ENCODE results near the gene OAS1. TPM values are rescaled to one million over a fixed set of nuclear protein-coding genes. Genes with fewer than 3 reads are reported as not detected.
A peak's percentile ranks its signal among the peaks of the same experiment; 100 is the strongest.

OAS1 gene
- total RNA-seq, 1 donor from 2014 or later: 17.8 TPM

DNA sequence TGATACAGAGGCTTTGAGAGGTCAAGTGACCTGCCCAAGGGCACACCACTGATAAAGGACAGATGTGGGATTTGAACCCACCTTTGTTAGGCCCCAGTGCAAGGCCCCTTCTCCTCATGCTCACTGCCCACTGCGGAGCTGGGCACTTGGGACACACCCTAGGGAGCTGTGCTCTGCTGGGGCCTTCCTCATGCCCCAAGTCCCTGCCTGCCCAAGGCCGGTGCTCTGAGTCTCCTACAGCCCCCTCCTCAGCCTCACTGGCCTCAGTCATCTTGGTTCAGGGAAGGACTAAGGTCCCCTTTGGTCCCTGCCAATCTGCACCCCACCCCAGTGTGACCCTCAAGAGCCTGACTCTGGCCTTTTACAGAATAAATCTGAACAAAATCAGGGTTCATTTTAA lies 23.6 kb downstream of the OAS1 start:
- H3K4me1 Mint-ChIP-seq (ENCODE audit: low read depth): peaks cover 7% of the 10 kb centered on the region
- H3K27ac Mint-ChIP-seq: no peak overlapping the region
- H3K4me3 Mint-ChIP-seq (ENCODE audit: low read depth): no peak overlapping the region
- intact Hi-C loops (cut with micrococcal nuclease): no loop called here
- peaks cover 10% of the 10 kb centered on the region for H3K9me3 Mint-ChIP-seq
- no peak for DNase-seq (ENCODE audit: low spot score)
- H3K27me3 Mint-ChIP-seq (ENCODE audit: low read depth): no peaks in the 10 kb centered on the region
- peaks cover 14% of the 10 kb centered on the region for H3K36me3 Mint-ChIP-seq (ENCODE audit: low read depth)

DNA sequence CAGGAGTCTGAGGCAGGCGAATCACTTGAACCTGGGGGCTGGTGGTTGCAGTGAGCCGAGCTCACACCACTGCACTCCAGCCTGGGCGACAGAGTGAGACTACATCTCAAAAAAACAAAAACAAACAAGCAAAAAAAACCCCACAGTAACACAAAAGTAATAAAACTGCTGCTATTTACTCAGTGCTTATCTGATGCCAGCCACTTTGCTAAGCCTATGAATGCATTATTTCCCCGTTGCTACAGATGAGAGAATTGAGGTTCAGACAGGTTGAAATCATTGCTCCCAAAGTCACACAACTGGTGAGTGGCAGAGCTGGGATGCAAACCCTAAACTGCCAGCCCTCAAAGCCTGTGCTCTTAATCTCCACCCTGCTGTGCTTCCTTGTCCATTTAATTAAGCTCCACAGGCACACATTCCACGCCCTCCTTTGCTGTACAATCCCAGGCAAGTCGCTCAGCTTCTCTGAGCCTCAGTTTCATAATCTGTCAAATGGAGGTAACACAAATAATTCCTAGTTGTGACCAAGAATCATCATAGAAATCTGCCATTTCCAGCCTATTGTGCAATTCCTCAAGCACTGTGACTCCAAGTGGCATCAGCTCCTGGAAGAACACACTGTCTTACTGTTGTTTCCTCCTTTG lies 25.8 kb downstream of the OAS1 start:
- Mint-ChIP-seq H3K4me3 (ENCODE audit: low read depth) (no peak overlapping the region), H3K27ac (no peak overlapping the region), H3K36me3 (ENCODE audit: low read depth) (peaks cover 6% of the 10 kb centered on the region), H3K4me1 (ENCODE audit: low read depth) (peaks cover 15% of the 10 kb centered on the region), H3K27me3 (ENCODE audit: low read depth) (no peaks in the 10 kb centered on the region), H3K9me3 (peaks cover 5% of the 10 kb centered on the region)
- DNase-seq (ENCODE audit: low spot score): no peak
- intact Hi-C loops (cut with micrococcal nuclease): no loop called here

DNA sequence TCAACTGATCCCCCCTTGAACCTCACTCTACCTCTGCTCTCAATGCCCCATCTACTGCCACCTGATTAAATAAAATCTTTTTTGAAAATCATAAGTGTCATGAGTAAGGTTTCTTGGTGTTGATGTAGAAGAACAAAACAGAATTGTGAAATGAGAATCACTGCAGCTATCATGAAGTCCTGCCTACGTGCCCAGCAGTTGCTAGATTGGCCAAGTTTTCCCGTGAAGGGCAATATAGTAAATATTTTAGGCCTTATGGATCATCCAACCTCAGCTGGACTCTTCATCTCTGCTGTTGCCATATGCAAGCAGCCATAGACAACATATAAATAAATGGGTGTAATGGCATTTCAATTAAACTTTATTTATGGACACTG lies 26.4 kb downstream of the OAS1 start:
- no peaks in the 10 kb centered on the region for H3K27me3 Mint-ChIP-seq (ENCODE audit: low read depth)
- peaks cover under 1% of the 10 kb centered on the region for H3K9me3 Mint-ChIP-seq
- DNase-seq (ENCODE audit: low spot score): no peak
- peaks cover 20% of the 10 kb centered on the region for H3K4me1 Mint-ChIP-seq (ENCODE audit: low read depth)
- peaks cover under 1% of the 10 kb centered on the region for H3K36me3 Mint-ChIP-seq (ENCODE audit: low read depth)
- H3K4me3 Mint-ChIP-seq (ENCODE audit: low read depth): no peak overlapping the region
- H3K27ac Mint-ChIP-seq: no peak overlapping the region
- intact Hi-C loops (cut with micrococcal nuclease): no loop called here

DNA sequence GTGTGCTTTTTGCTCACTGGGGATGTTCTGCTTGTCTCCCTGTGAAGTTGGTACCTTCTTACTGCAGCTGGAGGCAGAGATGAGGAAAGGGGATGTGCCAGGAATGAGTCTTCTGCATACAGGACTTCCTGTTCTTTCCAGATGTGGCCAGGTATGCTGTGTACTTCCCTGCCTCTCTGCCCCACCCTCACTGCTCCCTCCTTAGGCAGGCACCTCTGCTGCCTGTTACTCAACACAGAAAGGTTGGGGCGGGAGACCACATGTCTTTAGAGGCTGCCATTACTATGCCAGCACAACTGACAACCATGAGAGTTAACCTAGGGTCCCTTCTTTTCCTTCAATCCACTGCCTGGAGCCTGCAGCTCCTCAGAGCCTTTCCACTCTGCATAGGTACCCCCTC lies 29.5 kb downstream of the OAS1 start:
- intact Hi-C loops (cut with micrococcal nuclease): no loop called here
- H3K4me1 Mint-ChIP-seq (ENCODE audit: low read depth): peaks cover 37% of the 10 kb centered on the region
- no peaks in the 10 kb centered on the region for H3K27me3 Mint-ChIP-seq (ENCODE audit: low read depth)
- H3K27ac Mint-ChIP-seq: no peak overlapping the region
- no peak for DNase-seq (ENCODE audit: low spot score)
- no peaks in the 10 kb centered on the region for H3K9me3 Mint-ChIP-seq
- H3K36me3 Mint-ChIP-seq (ENCODE audit: low read depth): peaks cover 4% of the 10 kb centered on the region
- no peak overlapping the region for H3K4me3 Mint-ChIP-seq (ENCODE audit: low read depth)

DNA sequence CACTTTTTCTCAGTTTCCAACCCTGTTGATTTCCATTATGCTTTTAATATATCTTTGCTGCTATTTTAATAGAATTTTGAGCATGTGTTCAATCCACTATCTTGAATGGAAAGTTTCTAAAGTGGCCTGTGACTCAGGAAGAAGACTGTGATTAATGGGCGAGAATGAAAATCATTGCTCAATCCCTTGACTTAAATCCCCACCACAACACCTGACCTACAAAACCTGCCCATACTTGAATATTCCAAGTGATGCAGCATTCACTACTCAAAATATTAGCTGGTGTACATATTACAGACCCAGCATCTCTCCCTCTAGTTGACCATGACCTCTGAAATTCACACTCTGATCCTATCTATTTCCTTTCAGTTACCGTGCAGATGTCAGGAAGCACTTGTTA lies 30.2 kb downstream of the OAS1 start:
- Mint-ChIP-seq H3K27ac (peak overlapping the region; percentile 12), H3K4me1 (ENCODE audit: low read depth) (peaks cover 40% of the 10 kb centered on the region), H3K27me3 (ENCODE audit: low read depth) (no peaks in the 10 kb centered on the region), H3K9me3 (no peaks in the 10 kb centered on the region), H3K4me3 (ENCODE audit: low read depth) (peak overlapping the region; percentile 15), H3K36me3 (ENCODE audit: low read depth) (peaks cover 9% of the 10 kb centered on the region)
- intact Hi-C loops (cut with micrococcal nuclease): no loop called here
- DNase-seq (ENCODE audit: low spot score): no peak

DNA sequence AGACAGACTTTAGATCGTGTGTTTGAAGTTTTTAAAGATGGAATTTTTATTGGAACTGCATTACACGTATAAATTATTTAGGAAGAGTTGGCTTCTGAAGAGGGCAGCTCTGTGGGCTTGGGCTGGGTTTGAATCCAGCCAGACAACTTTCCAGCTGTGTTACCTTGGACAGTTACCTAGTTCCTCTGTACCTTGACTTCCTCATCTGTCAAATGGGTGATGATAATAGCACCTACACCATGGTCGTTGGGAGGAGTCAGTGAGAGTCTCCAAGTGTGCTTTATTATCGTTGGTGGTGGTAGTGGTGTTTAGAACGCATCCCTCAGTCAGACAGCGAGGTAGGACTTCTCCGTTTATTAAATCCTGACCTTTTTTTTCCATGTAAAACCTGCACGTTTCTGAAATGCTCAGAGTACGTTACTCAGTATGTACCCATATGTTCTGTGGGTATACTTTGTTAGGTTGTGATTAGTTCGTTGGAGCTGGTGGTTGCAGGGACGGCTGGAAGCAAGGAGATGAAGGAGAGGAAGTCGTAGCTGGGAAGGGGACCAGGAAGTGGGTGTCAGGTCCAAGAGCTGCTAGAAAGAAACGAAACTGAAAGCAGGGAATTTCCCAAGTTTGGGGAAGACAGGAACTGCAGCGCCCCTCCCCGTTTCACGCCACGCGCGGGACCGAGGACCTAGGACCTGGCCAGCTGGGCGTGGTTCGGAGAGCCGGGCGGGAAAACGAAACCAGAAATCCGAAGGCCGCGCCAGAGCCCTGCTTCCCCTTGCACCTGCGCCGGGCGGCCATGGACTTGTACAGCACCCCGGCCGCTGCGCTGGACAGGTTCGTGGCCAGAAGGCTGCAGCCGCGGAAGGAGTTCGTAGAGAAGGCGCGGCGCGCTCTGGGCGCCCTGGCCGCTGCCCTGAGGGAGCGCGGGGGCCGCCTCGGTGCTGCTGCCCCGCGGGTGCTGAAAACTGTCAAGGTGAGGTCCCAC lies 31.3 kb downstream of the OAS1 start, which contains the start of gene OAS3:
OAS3 (plus strand) TSS at position 734 of the 979 bp plus-strand sequence; CDS start at position 791, 57 bp downstream.
- H3K27ac Mint-ChIP-seq: peak within 1 kb of the TSS; percentile 80
- peaks cover 40% of the 10 kb centered on the region for H3K4me1 Mint-ChIP-seq (ENCODE audit: low read depth)
- no peaks in the 10 kb centered on the region for H3K9me3 Mint-ChIP-seq
- peak; percentile 72 for DNase-seq (ENCODE audit: low spot score)
- intact Hi-C loops (cut with micrococcal nuclease): loop anchor here (1.0 to 2.0 kb wide), 2 partner anchors 37 to 40 kb away; partner anchors contain the start of gene OAS2
- H3K27me3 Mint-ChIP-seq (ENCODE audit: low read depth): no peaks in the 10 kb centered on the region
- peaks cover 15% of the 10 kb centered on the region for H3K36me3 Mint-ChIP-seq (ENCODE audit: low read depth)
- H3K4me3 Mint-ChIP-seq (ENCODE audit: low read depth): peak within 1 kb of the TSS; percentile 80

DNA sequence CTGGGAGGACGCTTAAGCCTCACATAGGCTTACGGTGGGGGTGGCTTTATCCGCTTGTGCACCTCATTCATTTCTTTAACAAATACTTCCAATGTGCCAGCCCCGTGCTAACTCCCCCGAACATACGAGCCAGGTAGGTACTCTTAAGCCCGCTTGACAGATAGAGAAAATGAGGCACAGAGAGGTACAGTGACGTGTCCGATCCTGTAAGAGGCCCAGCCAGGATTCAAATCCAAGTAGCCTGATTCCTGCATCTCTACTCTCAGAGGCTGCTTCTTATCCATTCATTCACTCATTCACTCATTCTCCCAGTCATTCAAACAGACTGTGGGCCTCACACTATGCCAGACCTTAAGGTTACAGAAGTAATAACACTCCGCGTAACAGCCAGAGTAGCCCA lies 32.0 kb downstream of the OAS1 start:
- Mint-ChIP-seq H3K4me1 (ENCODE audit: low read depth) (peaks cover 40% of the 10 kb centered on the region), H3K4me3 (ENCODE audit: low read depth) (peak overlapping the region; percentile 80), H3K36me3 (ENCODE audit: low read depth) (peaks cover 15% of the 10 kb centered on the region), H3K9me3 (no peaks in the 10 kb centered on the region), H3K27ac (peak overlapping the region; percentile 79), H3K27me3 (ENCODE audit: low read depth) (no peaks in the 10 kb centered on the region)
- DNase-seq (ENCODE audit: low spot score): no peak
- intact Hi-C loops (cut with micrococcal nuclease): loop anchor here (1.0 to 2.0 kb wide), 2 partner anchors 38 to 40 kb away; partner anchors contain the start of gene OAS2

DNA sequence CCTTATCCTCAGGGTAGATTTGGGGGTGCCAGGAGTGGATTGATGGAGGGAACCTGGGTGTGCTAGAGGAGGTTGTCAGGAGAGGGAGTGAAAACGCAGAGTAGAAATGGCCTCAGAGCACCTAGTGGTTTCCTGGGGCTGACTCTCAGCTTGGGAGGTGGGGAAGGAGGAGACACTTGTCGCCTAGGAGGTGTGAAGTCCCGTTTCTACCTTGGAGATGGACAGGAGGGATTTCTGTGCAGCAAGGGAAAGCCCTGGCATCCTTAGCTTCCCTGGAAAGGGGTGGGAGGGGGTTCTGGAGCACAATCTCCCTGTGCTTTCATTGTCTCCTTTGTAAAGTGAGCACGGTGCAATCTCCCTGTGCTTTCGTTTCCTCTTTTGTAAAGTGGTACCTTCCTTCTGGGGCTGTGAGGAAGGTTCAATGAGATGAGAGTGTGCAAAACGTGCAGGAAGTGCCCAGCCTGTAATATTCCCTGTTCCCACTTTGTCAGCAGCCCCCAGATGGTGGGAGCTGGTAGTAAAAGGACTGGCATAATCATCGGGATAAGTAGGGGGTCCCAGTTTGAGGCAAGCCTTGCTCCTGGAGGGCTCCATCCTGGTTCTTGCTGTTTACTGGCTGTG lies 33.1 kb downstream of the OAS1 start:
- Mint-ChIP-seq H3K9me3 (no peaks in the 10 kb centered on the region), H3K27ac (peak overlapping the region; percentile 80), H3K36me3 (ENCODE audit: low read depth) (peaks cover 24% of the 10 kb centered on the region), H3K4me3 (ENCODE audit: low read depth) (peak overlapping the region; percentile 80), H3K4me1 (ENCODE audit: low read depth) (peaks cover 40% of the 10 kb centered on the region), H3K27me3 (ENCODE audit: low read depth) (no peaks in the 10 kb centered on the region)
- intact Hi-C loops (cut with micrococcal nuclease): loop anchor here (2.0 kb wide), 1 partner anchor 39 kb away; no protein-coding TSS in a partner anchor
- DNase-seq (ENCODE audit: low spot score): peak; percentile 14

DNA sequence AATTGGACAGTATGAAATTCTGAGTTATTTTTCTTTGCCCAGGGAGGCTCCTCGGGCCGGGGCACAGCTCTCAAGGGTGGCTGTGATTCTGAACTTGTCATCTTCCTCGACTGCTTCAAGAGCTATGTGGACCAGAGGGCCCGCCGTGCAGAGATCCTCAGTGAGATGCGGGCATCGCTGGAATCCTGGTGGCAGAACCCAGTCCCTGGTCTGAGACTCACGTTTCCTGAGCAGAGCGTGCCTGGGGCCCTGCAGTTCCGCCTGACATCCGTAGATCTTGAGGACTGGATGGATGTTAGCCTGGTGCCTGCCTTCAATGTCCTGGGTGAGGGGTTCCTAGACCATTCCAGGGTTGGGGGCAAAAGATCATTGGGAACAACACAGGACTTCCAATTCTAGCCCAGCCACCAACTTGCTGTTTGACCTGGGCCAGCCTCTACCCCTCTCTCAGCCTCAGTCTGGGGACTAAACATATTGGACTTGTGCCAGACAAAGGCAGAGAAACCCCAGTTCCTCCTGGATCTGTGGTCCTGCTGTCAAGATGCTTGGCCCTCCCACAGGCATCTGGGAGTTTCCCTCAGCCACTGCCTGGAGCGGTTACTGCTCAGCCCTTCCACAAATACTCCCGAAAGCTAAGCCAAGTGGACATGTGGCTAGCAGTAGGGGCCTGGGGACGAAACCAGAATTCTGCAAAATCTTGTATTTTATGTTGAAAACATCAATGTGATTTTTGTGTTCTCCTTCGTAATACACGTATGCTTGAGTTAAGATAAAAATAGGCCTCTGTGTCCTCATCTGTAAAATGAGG lies 35.0 kb downstream of the OAS1 start:
- H3K9me3 Mint-ChIP-seq: no peaks in the 10 kb centered on the region
- intact Hi-C loops (cut with micrococcal nuclease): no loop called here
- no peak overlapping the region for H3K4me3 Mint-ChIP-seq (ENCODE audit: low read depth)
- peaks cover 37% of the 10 kb centered on the region for H3K36me3 Mint-ChIP-seq (ENCODE audit: low read depth)
- peak overlapping the region; percentile 7 for H3K27ac Mint-ChIP-seq
- H3K27me3 Mint-ChIP-seq (ENCODE audit: low read depth): no peaks in the 10 kb centered on the region
- peaks cover 37% of the 10 kb centered on the region for H3K4me1 Mint-ChIP-seq (ENCODE audit: low read depth)
- no peak for DNase-seq (ENCODE audit: low spot score)

DNA sequence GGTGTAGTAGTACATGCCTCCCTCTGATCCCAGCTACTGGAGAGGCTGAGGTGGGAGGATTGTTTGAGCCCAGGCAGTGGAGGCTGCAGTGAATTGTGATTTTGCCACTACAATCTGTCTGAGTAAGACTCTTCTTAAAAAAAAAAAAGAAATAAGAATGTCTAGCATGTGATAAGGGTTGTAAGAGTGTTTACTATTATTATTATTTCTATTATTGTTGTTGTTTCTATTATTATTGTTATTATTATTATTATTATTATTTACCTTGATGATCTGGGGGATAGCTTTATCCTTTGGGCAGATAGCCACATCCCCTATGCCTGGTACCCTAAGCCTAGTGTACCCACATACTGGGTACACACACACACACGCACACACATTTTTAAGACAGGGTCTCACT lies 35.8 kb downstream of the OAS1 start:
- no peak overlapping the region for H3K27ac Mint-ChIP-seq

DNA sequence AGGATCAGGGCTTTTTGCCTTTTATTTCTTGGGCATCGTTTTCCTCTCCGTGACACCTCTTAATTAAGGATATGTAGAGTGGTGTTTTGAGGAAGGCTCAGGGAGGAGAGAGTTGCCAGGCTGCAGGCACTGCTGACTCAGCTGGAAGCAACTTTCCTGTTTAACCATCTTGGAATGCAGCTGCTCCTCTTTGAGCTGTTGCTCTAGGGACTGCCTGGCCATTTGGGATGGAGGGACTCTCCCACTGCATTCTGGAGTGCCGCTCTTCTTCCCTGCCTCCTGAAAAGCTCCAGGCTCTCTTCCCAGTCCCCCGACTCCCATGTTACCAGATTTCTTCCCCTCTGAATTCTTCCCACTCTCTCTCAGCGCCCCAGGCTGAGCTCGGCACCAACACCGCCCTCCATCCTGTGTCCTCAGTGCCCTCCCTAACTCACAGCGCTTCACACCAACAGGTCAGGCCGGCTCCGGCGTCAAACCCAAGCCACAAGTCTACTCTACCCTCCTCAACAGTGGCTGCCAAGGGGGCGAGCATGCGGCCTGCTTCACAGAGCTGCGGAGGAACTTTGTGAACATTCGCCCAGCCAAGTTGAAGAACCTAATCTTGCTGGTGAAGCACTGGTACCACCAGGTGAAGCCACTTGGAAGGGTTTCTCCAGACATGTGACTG lies 37.4 kb downstream of the OAS1 start:
- no peak for DNase-seq (ENCODE audit: low spot score)
- H3K36me3 Mint-ChIP-seq (ENCODE audit: low read depth): peaks cover 48% of the 10 kb centered on the region
- H3K4me3 Mint-ChIP-seq (ENCODE audit: low read depth): no peak overlapping the region
- intact Hi-C loops (cut with micrococcal nuclease): no loop called here
- no peaks in the 10 kb centered on the region for H3K27me3 Mint-ChIP-seq (ENCODE audit: low read depth)
- H3K9me3 Mint-ChIP-seq: no peaks in the 10 kb centered on the region
- no peak overlapping the region for H3K27ac Mint-ChIP-seq
- H3K4me1 Mint-ChIP-seq (ENCODE audit: low read depth): peaks cover 20% of the 10 kb centered on the region

More for the DNA sequence above, 35.8 kb downstream of the OAS1 start:
- H3K4me1 Mint-ChIP-seq (ENCODE audit: low read depth): peaks cover 30% of the 10 kb centered on the region
- no peaks in the 10 kb centered on the region for H3K27me3 Mint-ChIP-seq (ENCODE audit: low read depth)
- H3K4me3 Mint-ChIP-seq (ENCODE audit: low read depth): no peak overlapping the region
- intact Hi-C loops (cut with micrococcal nuclease): no loop called here
- H3K9me3 Mint-ChIP-seq: no peaks in the 10 kb centered on the region
- no peak for DNase-seq (ENCODE audit: low spot score)
- H3K36me3 Mint-ChIP-seq (ENCODE audit: low read depth): peaks cover 45% of the 10 kb centered on the region

Measured in activated T-helper 2 cell treated with anti-CD3 and anti-CD28 coated beads, Interferon-gamma antibody, Interleukin-2, Interleukin-4, amounts not matched to agents 10 μg/mL and 5 μg/mL and 100 μg/mL, durations not matched to agents 14 hours and 24 hours and 36 hours (primary cell).